Chondrocyte (in vitro differentiated cells): ENCODE measurements around the gene ADCY5. TPM values are rescaled to one million over a fixed set of nuclear protein-coding genes. Genes with fewer than 3 reads are reported as not detected.

Experiments
- DNase-seq: peaks from one replicate; pipeline ENCODE4 v3.0.0; 2021; ENCODE audit warnings: mixed read lengths, low spot score
- H3K27ac Mint-ChIP-seq: one replicate; pipeline ENCODE4 v1.8.0; 2021; ENCODE audit warnings: mild to moderate bottlenecking, moderate library complexity, mixed read lengths; ENCODE audit not compliant: unreplicated experiment
- H3K27me3 Mint-ChIP-seq: 2 replicates; pipeline ENCODE4 v1.8.0; 2021; ENCODE audit warnings: low read depth, mixed read lengths
- H3K36me3 Mint-ChIP-seq: 2 replicates; pipeline ENCODE4 v1.8.0; 2021; ENCODE audit warnings: low read depth, mixed read lengths
- H3K4me1 Mint-ChIP-seq: 2 replicates; pipeline ENCODE4 v1.8.0; 2021; ENCODE audit warnings: low read depth, mild to moderate bottlenecking, mixed read lengths
- H3K4me3 Mint-ChIP-seq: one replicate; pipeline ENCODE4 v1.8.0; 2021; ENCODE audit warnings: mild to moderate bottlenecking, moderate library complexity, mixed read lengths; ENCODE audit not compliant: unreplicated experiment
- H3K9me3 Mint-ChIP-seq: 2 replicates; pipeline ENCODE4 v1.8.0; 2021; ENCODE audit warnings: low read depth, mixed read lengths
- CTCF ChIP-seq: fragments of 200-600 bp; sonication (generic); IDR thresholded peaks from 2 replicates; pipeline ENCODE4 v1.5.0; 2021; ENCODE audit warnings: antibody characterized with exemption, mild to moderate bottlenecking, moderate library complexity
- total RNA-seq: library from RNA; stranded (reverse); gene quantifications from 3 replicates; pipeline ENCODE4 v1.2.1, GENCODE V29; 2021

The ADCY5 gene
- total RNA-seq, 1 donor from 2014 or later = 8.0 TPM

GRCh38 chr3:123419181-123419849, 29.6 kb downstream of the ADCY5 start:
- peaks cover 18% of the 10 kb centered on the region for H3K4me1 Mint-ChIP-seq
- peaks cover 1% of the 10 kb centered on the region for H3K36me3 Mint-ChIP-seq
- no peaks in the 10 kb centered on the region for H3K9me3 Mint-ChIP-seq
- peaks cover 10% of the 10 kb centered on the region for H3K27me3 Mint-ChIP-seq
- H3K4me3 Mint-ChIP-seq = no peak overlapping the region
- peak overlapping the region; percentile 7 for H3K27ac Mint-ChIP-seq
- no peak for DNase-seq
- TF ChIP-seq CTCF = no peak

- H3K4me3 Mint-ChIP-seq = no peak overlapping the region
- no peaks in the 10 kb centered on the region for H3K9me3 Mint-ChIP-seq
- no peak for TF ChIP-seq CTCF
- DNase-seq = no peak
- no peak overlapping the region for H3K27ac Mint-ChIP-seq
- peaks cover 22% of the 10 kb centered on the region for H3K27me3 Mint-ChIP-seq
- peaks cover 18% of the 10 kb centered on the region for H3K4me1 Mint-ChIP-seq
- peaks cover 1% of the 10 kb centered on the region for H3K36me3 Mint-ChIP-seq
Observed at GRCh38 chr3:123416647-123417046, 32.2 kb downstream of the ADCY5 start.

- no peak for DNase-seq
Observed at GRCh38 chr3:123416173-123416572, 32.7 kb downstream of the ADCY5 start.

GRCh38 chr3:123414973-123415775, 33.7 kb downstream of the ADCY5 start:
- peaks cover 15% of the 10 kb centered on the region for H3K4me1 Mint-ChIP-seq
- no peak for DNase-seq
- peaks cover 1% of the 10 kb centered on the region for H3K36me3 Mint-ChIP-seq
- no peaks in the 10 kb centered on the region for H3K9me3 Mint-ChIP-seq
- no peak overlapping the region for H3K4me3 Mint-ChIP-seq
- peaks cover 22% of the 10 kb centered on the region for H3K27me3 Mint-ChIP-seq
- TF ChIP-seq CTCF = no peak
- no peak overlapping the region for H3K27ac Mint-ChIP-seq

More at GRCh38 chr3:123416173-123416572, 32.7 kb downstream of the ADCY5 start:
- H3K27me3 Mint-ChIP-seq = peaks cover 22% of the 10 kb centered on the region
- no peaks in the 10 kb centered on the region for H3K9me3 Mint-ChIP-seq
- no peak overlapping the region for H3K4me3 Mint-ChIP-seq
- TF ChIP-seq CTCF = no peak
- peaks cover 1% of the 10 kb centered on the region for H3K36me3 Mint-ChIP-seq
- peaks cover 14% of the 10 kb centered on the region for H3K4me1 Mint-ChIP-seq
- H3K27ac Mint-ChIP-seq = no peak overlapping the region

GRCh38 chr3:123412811-123413604, 35.9 kb downstream of the ADCY5 start:
- peak; percentile 87 for DNase-seq
- no peak for TF ChIP-seq CTCF
- H3K27me3 Mint-ChIP-seq = peaks cover 14% of the 10 kb centered on the region
- H3K4me1 Mint-ChIP-seq = peaks cover 9% of the 10 kb centered on the region
- no peaks in the 10 kb centered on the region for H3K36me3 Mint-ChIP-seq
- no peaks in the 10 kb centered on the region for H3K9me3 Mint-ChIP-seq
- H3K27ac Mint-ChIP-seq = no peak overlapping the region
- no peak overlapping the region for H3K4me3 Mint-ChIP-seq
